OCI-LY7 (cell line): ENCODE measurements around the gene KRTAP19-6. TPM values are rescaled to one million over a fixed set of nuclear protein-coding genes. Genes with fewer than 3 reads are reported as not detected.
A peak's percentile ranks its signal among the peaks of the same experiment; 100 is the strongest.
"Not testable (repeated sequence)": the region's sequence is repeated elsewhere in the genome, so short reads cannot be mapped to it uniquely, and the experiment has no call there.

ENCODE experiments used
- BruUV-seq: library from RNA; stranded (reverse); fragments of 400-500 nt; replicated peaks from 2 replicates; lab custom pipeline; 2021; lab: Mats Ljungman, UMichigan
- CTCF ChIA-PET: fragments of 300-600 bp; sonication (Branson Sonifier 250); formaldehyde crosslinking; loops from one replicate; lab custom pipeline; 2022; ENCODE audit warnings: antibody characterized with exemption; ENCODE audit not compliant: unreplicated experiment; lab: Charles Lee
- POLR2A ChIA-PET: fragments of 300-600 bp; sonication (Branson Sonifier 250); formaldehyde crosslinking; loops from one replicate; lab custom pipeline; 2022; ENCODE audit warnings: antibody characterized with exemption; lab: Charles Lee
- DNase-seq: peaks from one replicate; pipeline ENCODE4 v3.0.0-alpha.2; 2015; ENCODE audit warnings: low spot score
- H2AFZ ChIP-seq: fragments of 200-600 bp; sonication (generic), shearing (Covaris generic); 2 replicates; pipeline ENCODE4 v1.6.1; 2014; ENCODE audit warnings: mild to moderate bottlenecking, antibody characterized with exemption, low read length, moderate library complexity
- H3K27ac ChIP-seq: fragments of 200-600 bp; sonication (generic); 2 replicates; pipeline ENCODE4 v1.5.1; 2014; ENCODE audit warnings: mixed run types, low read depth, mild to moderate bottlenecking, moderate library complexity, low read length, inconsistent platforms; ENCODE audit not compliant: poor library complexity, severe bottlenecking
- H3K36me3 ChIP-seq: fragments of 200-600 bp; sonication (generic); 2 replicates; pipeline ENCODE4 v1.6.1; 2014; ENCODE audit warnings: mild to moderate bottlenecking, antibody characterized with exemption, low read length, moderate library complexity, mixed read lengths; ENCODE audit not compliant: insufficient read depth
- H3K4me1 ChIP-seq: fragments of 200-600 bp; sonication (generic); 2 replicates; pipeline ENCODE4 v1.5.1; 2014; ENCODE audit warnings: mild to moderate bottlenecking, low read length; ENCODE audit not compliant: insufficient read depth, poor library complexity, severe bottlenecking
- H3K4me2 ChIP-seq: fragments of 200-600 bp; sonication (generic); 2 replicates; pipeline ENCODE4 v1.6.1; 2014; ENCODE audit warnings: mild to moderate bottlenecking, low read length
- H3K4me3 ChIP-seq: fragments of 200-600 bp; sonication (generic); 2 replicates; pipeline ENCODE4 v1.5.1; 2014; ENCODE audit warnings: mild to moderate bottlenecking, low read depth, low read length; ENCODE audit not compliant: poor library complexity, severe bottlenecking
- H3K79me2 ChIP-seq: fragments of 200-600 bp; sonication (generic); 2 replicates; pipeline ENCODE4 v1.6.1; 2016; ENCODE audit warnings: low read depth, mild to moderate bottlenecking, low read length, moderate library complexity, mixed read lengths; ENCODE audit not compliant: insufficient read depth
- H3K9me2 ChIP-seq: fragments of 200-600 bp; sonication (generic); 2 replicates; pipeline ENCODE4 v1.6.1; 2016; ENCODE audit warnings: mild to moderate bottlenecking, low read length, mixed read lengths; ENCODE audit not compliant: insufficient read depth
- H3K9me3 ChIP-seq: fragments of 200-600 bp; sonication (generic); 2 replicates; pipeline ENCODE4 v1.6.1; 2014; ENCODE audit warnings: mild to moderate bottlenecking, mixed run types, low read length, mixed read lengths
- H4K20me1 ChIP-seq: fragments of 200-600 bp; sonication (generic); 2 replicates; pipeline ENCODE4 v1.6.1; 2014; ENCODE audit warnings: mild to moderate bottlenecking, antibody characterized with exemption, low read length, moderate library complexity, mixed read lengths; ENCODE audit not compliant: insufficient read depth
- CTCF ChIP-seq: fragments of 200-600 bp; sonication (generic); conservative IDR thresholded peaks from 2 replicates; pipeline ENCODE4 v1.5.1; 2014; ENCODE audit warnings: mild to moderate bottlenecking, antibody characterized with exemption, low read length, moderate library complexity, mixed read lengths
- EZH2phosphoT487 ChIP-seq: fragments of 200-600 bp; sonication (generic); IDR thresholded peaks from 2 replicates; pipeline ENCODE4 v1.6.1; 2018; ENCODE audit warnings: low read depth, borderline replicate concordance, mild to moderate bottlenecking, mixed run types, antibody characterized with exemption, low read length, moderate library complexity, mixed read lengths
- intact Hi-C: fragments of 100-400 bp; cut with micrococcal nuclease; formaldehyde crosslinking; loops from one replicate; pipeline ENCODE4 v1.10.0; 2022; ENCODE audit not compliant: unreplicated experiment
- total RNA-seq, 2 experiments: library from RNA; depleted of rRNA in 1 of 2; stranded (reverse); fragments of >200 nt in 1 of 2; shearing (Covaris generic) in 1 of 2; gene quantifications; 2 replicates each; pipeline ENCODE4 v1.2.3, GENCODE V29; 2014 to 2022

KRTAP19-6 gene
- total RNA-seq, 2 experiments from 2014 or later: not detected

DNA sequence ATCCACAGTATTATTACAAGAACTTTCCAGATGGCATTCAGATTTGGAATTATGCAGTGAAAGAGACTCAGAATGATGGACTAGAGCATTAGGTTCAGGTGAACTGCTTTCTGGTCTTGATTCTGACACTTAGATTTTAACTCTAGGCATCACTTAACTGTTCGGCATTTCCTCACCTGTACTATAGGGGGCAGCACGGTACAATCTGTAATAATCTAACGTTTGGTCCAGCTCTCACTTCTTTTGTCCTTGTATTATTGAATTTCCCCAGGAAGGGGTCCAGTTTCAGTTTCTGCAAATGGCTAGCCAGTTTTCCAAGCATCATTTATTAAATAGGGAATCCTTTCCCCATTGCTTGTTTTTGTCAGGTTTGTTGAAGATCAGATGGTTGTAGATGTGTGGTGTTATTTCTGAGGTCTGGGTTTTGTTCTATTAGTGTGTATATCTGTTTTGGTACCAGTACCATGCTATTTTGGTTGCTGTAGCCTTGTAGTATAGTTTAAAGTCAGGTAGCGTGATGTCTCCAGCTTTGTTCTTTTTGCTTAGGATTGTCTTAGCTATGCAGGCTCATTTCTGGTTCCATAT lies 36.0 kb downstream of the KRTAP19-6 start:
- H3K36me3 ChIP-seq, H3K4me3 ChIP-seq, H3K27ac ChIP-seq, CTCF ChIA-PET, intact Hi-C loops, BruUV-seq, H3K4me1 ChIP-seq, H2AFZ ChIP-seq, H3K9me3 ChIP-seq, H3K79me2 ChIP-seq, H4K20me1 ChIP-seq, H3K9me2 ChIP-seq, H3K4me2 ChIP-seq: not testable (repeated sequence)
- peak; percentile 2 for DNase-seq
- POLR2A ChIA-PET: interaction anchor here (0.6 kb wide), 1 partner anchor 163 kb away, joined by 3 read pairs; no protein-coding TSS in a partner anchor
- TF ChIP-seq CTCF: peak; percentile 72

GRCh38 chr21:30502041-30502440 lies 39.6 kb downstream of the KRTAP19-6 start, which contains the start of gene KRTAP19-5:
Gene KRTAP19-5 (minus strand): TSS chr21:30502141. CDS start chr21:30502090, 51 bp downstream.
- no peak for DNase-seq
- H3K27ac ChIP-seq: no peak within 1 kb of the TSS
- no peaks in the 10 kb centered on the region for H3K36me3 ChIP-seq
- TF ChIP-seq CTCF: no peak
- TF ChIP-seq EZH2phosphoT487: no peak
- POLR2A ChIA-PET: no interaction called here
- H3K9me2 ChIP-seq: no peaks in the 10 kb centered on the region
- H4K20me1 ChIP-seq: no peaks in the 10 kb centered on the region
- H3K4me2 ChIP-seq: no peak within 1 kb of the TSS
- H3K79me2 ChIP-seq: no peaks in the 10 kb centered on the region
- no peak within 1 kb of the TSS for H3K4me3 ChIP-seq
- no peaks in the 10 kb centered on the region for H3K9me3 ChIP-seq
- H3K4me1 ChIP-seq: no peaks in the 10 kb centered on the region
- CTCF ChIA-PET: no interaction called here
- intact Hi-C loops: no loop called here
- no peak within 1 kb of the TSS for H2AFZ ChIP-seq
- no TSS peak for BruUV-seq

- no peak for DNase-seq
- Histone ChIP-seq H3K36me3 (no peaks in the 10 kb centered on the region), H4K20me1 (no peaks in the 10 kb centered on the region), H3K9me3 (0 out of 2 replicates have a peak, but pooled peaks cover 4% of the 10 kb centered on the region), H3K4me3 (no peak within 1 kb of the TSS), H3K79me2 (no peaks in the 10 kb centered on the region), H2AFZ (no peak within 1 kb of the TSS), H3K4me1 (no peaks in the 10 kb centered on the region), H3K4me2 (no peak within 1 kb of the TSS), H3K9me2 (no peaks in the 10 kb centered on the region), H3K27ac (no peak within 1 kb of the TSS)
- BruUV-seq: no TSS peak
- ChIA-PET POLR2A (no interaction called here), CTCF (no interaction called here)
- no peak for TF ChIP-seq CTCF
- no peak for TF ChIP-seq EZH2phosphoT487
- intact Hi-C loops: no loop called here
Observed at GRCh38 chr21:30497065-30497464, 44.6 kb downstream of the KRTAP19-6 start, which contains the start of gene KRTAP19-4. Gene KRTAP19-4 (minus strand): TSS chr21:30497165. CDS start chr21:30497110, 55 bp downstream.
